ENCODE measurements around the gene PAIP2.
"Not testable (repeated sequence)": the region's sequence is repeated elsewhere in the genome, so short reads cannot be mapped to it uniquely, and the experiment has no call there.

The PAIP2 gene

GRCh38 chr5:139315056-139315615 is 26.5 kb upstream of the PAIP2 start:
- DNase-seq (ENCODE audit: low read depth in 2 of 3, low spot score in 2 of 3): no peak

GRCh38 chr5:139335811-139336210 is 5.8 kb upstream of the PAIP2 start:
- DNase-seq (ENCODE audit: low read depth in 2 of 3, low spot score in 2 of 3): no peak

- DNase-seq (ENCODE audit: low read depth in 2 of 3, low spot score in 2 of 3): no peak
These were observed 1.6 kb upstream of the PAIP2 start for GRCh38 chr5:139340051-139340450.

- no peak for DNase-seq (ENCODE audit: low read depth in 2 of 3, low spot score in 2 of 3)
These were observed 416 bp upstream of the PAIP2 start for GRCh38 chr5:139341187-139341688.

GRCh38 chr5:139342423-139342723 is 719 bp downstream of the PAIP2 start:
- no peak for DNase-seq (ENCODE audit: low read depth in 2 of 3, low spot score in 2 of 3)

GRCh38 chr5:139343476-139343875 is 1.8 kb downstream of the PAIP2 start:
- no peak for DNase-seq (ENCODE audit: low read depth in 2 of 3, low spot score in 2 of 3)

GRCh38 chr5:139344177-139344576 is 2.5 kb downstream of the PAIP2 start:
- DNase-seq (ENCODE audit: low read depth in 2 of 3, low spot score in 2 of 3): no peak

- DNase-seq (ENCODE audit: low read depth in 2 of 3, low spot score in 2 of 3): not testable (repeated sequence)
These were observed 3.8 kb downstream of the PAIP2 start for GRCh38 chr5:139345442-139345841.

GRCh38 chr5:139347863-139348262 is 6.2 kb downstream of the PAIP2 start:
- DNase-seq (ENCODE audit: low read depth in 2 of 3, low spot score in 2 of 3): not testable (repeated sequence)

GRCh38 chr5:139354186-139354585 is 12.5 kb downstream of the PAIP2 start:
- no peak for DNase-seq (ENCODE audit: low read depth in 2 of 3, low spot score in 2 of 3)

GRCh38 chr5:139355900-139356299 is 14.2 kb downstream of the PAIP2 start:
- not testable (repeated sequence) for DNase-seq (ENCODE audit: low read depth in 2 of 3, low spot score in 2 of 3)

- DNase-seq (ENCODE audit: low read depth in 2 of 3, low spot score in 2 of 3): no peak
These were observed 16.4 kb downstream of the PAIP2 start for GRCh38 chr5:139358064-139358463.

GRCh38 chr5:139360384-139360783 is 18.7 kb downstream of the PAIP2 start:
- DNase-seq (ENCODE audit: low read depth in 2 of 3, low spot score in 2 of 3): no peak

- DNase-seq (ENCODE audit: low read depth in 2 of 3, low spot score in 2 of 3): no peak
These were observed 20.3 kb downstream of the PAIP2 start for GRCh38 chr5:139361835-139362429.

GRCh38 chr5:139363937-139364336 is 22.3 kb downstream of the PAIP2 start:
- no peak for DNase-seq (ENCODE audit: low read depth in 2 of 3, low spot score in 2 of 3)

GRCh38 chr5:139364466-139364865 is 22.8 kb downstream of the PAIP2 start:
- DNase-seq (ENCODE audit: low read depth in 2 of 3, low spot score in 2 of 3): no peak

- no peak for DNase-seq (ENCODE audit: low read depth in 2 of 3, low spot score in 2 of 3)
These were observed 27.0 kb downstream of the PAIP2 start for GRCh38 chr5:139368613-139369012.

- no peak for DNase-seq (ENCODE audit: low read depth in 2 of 3, low spot score in 2 of 3)
These were observed 27.5 kb downstream of the PAIP2 start for GRCh38 chr5:139369181-139369580.

- no peak for DNase-seq (ENCODE audit: low read depth in 2 of 3, low spot score in 2 of 3)
These were observed 30.1 kb downstream of the PAIP2 start for GRCh38 chr5:139371482-139372435.

GRCh38 chr5:139374909-139375308 is 33.3 kb downstream of the PAIP2 start:
- no peak for DNase-seq (ENCODE audit: low read depth in 2 of 3, low spot score in 2 of 3)

GRCh38 chr5:139376364-139376763 is 34.7 kb downstream of the PAIP2 start:
- DNase-seq (ENCODE audit: low read depth in 2 of 3, low spot score in 2 of 3): no peak

GRCh38 chr5:139377226-139377625 is 35.6 kb downstream of the PAIP2 start:
- DNase-seq (ENCODE audit: low read depth in 2 of 3, low spot score in 2 of 3): no peak
